ENCODE data around the gene IFI27L2.

- TF ChIP-seq CTCF (IDR thresholded peaks at IDR 0.05): no peak
- TF ChIP-seq POLR2A (IDR thresholded peaks at IDR 0.05): no peak
These were observed 23.3 kb upstream of the IFI27L2 start for GRCh38 chr14:94152676-94153075.

All from thyroid gland (tissue), 4 donors.